ENCODE data around the gene PNPLA2. TPM values are rescaled to one million over a fixed set of nuclear protein-coding genes. Genes with fewer than 3 reads are reported as not detected.

Gene PNPLA2
- total RNA-seq, 1 donor from 2014 or later, result 346 TPM

- ATAC-seq (ENCODE audit: poor library complexity) (peak; percentile 55), DNase-seq (peak; percentile 84)
- intact Hi-C loops (cut with DNase I), result no loop called here
These were observed 22.8 kb upstream of the PNPLA2 start for GRCh38 chr11:795634-796564.

- intact Hi-C loops (cut with DNase I), result no loop called here
- DNase-seq (no peak), ATAC-seq (ENCODE audit: poor library complexity) (no peak)
These were observed 22.0 kb upstream of the PNPLA2 start for GRCh38 chr11:796565-797295.

GRCh38 chr11:797296-798092 is 21.2 kb upstream of the PNPLA2 start:
- intact Hi-C loops (cut with DNase I), result no loop called here
- DNase-seq (peak; percentile 83), ATAC-seq (ENCODE audit: poor library complexity) (peak; percentile 59)

- intact Hi-C loops (cut with DNase I), result no loop called here
- ATAC-seq (ENCODE audit: poor library complexity) (peak; percentile 81), DNase-seq (peak; percentile 88)
These were observed 20.5 kb upstream of the PNPLA2 start, which contains the start of gene SLC25A22 for GRCh38 chr11:798093-798713. Gene SLC25A22 (minus strand): TSS chr11:798281. CDS start chr11:795006, 3,275 bp downstream.

- no peak for DNase-seq
- intact Hi-C loops (cut with DNase I), result no loop called here
- no peak for ATAC-seq (ENCODE audit: poor library complexity)
These were observed 18.9 kb upstream of the PNPLA2 start for GRCh38 chr11:799641-800316.

- intact Hi-C loops (cut with DNase I), result no loop called here
- DNase-seq (no peak), ATAC-seq (ENCODE audit: poor library complexity) (no peak)
These were observed 18.2 kb upstream of the PNPLA2 start for GRCh38 chr11:800473-800872.

GRCh38 chr11:801097-801780 is 17.5 kb upstream of the PNPLA2 start:
- intact Hi-C loops (cut with DNase I), result no loop called here
- no peak for DNase-seq
- no peak for ATAC-seq (ENCODE audit: poor library complexity)

GRCh38 chr11:802018-802617 is 16.6 kb upstream of the PNPLA2 start:
- intact Hi-C loops (cut with DNase I), result no loop called here
- DNase-seq (no peak), ATAC-seq (ENCODE audit: poor library complexity) (no peak)

GRCh38 chr11:802693-803466 is 15.8 kb upstream of the PNPLA2 start:
- no peak for ATAC-seq (ENCODE audit: poor library complexity)
- no peak for DNase-seq
- intact Hi-C loops (cut with DNase I), result no loop called here

- ATAC-seq (ENCODE audit: poor library complexity) (no peak), DNase-seq (no peak)
- intact Hi-C loops (cut with DNase I), result no loop called here
These were observed 15.3 kb upstream of the PNPLA2 start for GRCh38 chr11:803467-803742.

- no peak for ATAC-seq (ENCODE audit: poor library complexity)
- no peak for DNase-seq
- intact Hi-C loops (cut with DNase I), result no loop called here
These were observed 14.7 kb upstream of the PNPLA2 start for GRCh38 chr11:803770-804598.

- DNase-seq (no peak), ATAC-seq (ENCODE audit: poor library complexity) (no peak)
- intact Hi-C loops (cut with DNase I), result no loop called here
These were observed 14.1 kb upstream of the PNPLA2 start for GRCh38 chr11:804599-804964.

GRCh38 chr11:808427-809286 is 10.1 kb upstream of the PNPLA2 start:
- DNase-seq (no peak), ATAC-seq (ENCODE audit: poor library complexity) (no peak)
- intact Hi-C loops (cut with DNase I), result no loop called here

- DNase-seq (peak; percentile 99), ATAC-seq (ENCODE audit: poor library complexity) (peak; percentile 94)
- intact Hi-C loops (cut with DNase I), result no loop called here
These were observed 9.3 kb upstream of the PNPLA2 start, which contains the start of gene RPLP2 for GRCh38 chr11:809287-810039. Gene RPLP2 (plus strand): TSS chr11:809967. CDS start chr11:810235, 268 bp downstream.
